Body of pancreas (tissue), 4 donors: ENCODE measurements around the gene ZCCHC7.

Experiments used
- POLR2A ChIP-seq, 3 donors: fragments of 450-650 bp; IDR thresholded peaks; one replicate each; pipeline ENCODE4 v1.6.1; 2016; ENCODE audit warnings: antibody characterized with exemption in 3 of 3, mild to moderate bottlenecking in 2 of 3
- TF ChIP-seq, protein P1 (sequence below), 7 experiments: fragments of 450-650 bp in 4 of 7; fragments of 200-600 bp in 3 of 7; sonication (generic) in 3 of 7; IDR thresholded peaks; one replicate each; pipeline ENCODE4 v1.5.1; 2016 to 2019; ENCODE audit warnings: antibody characterized with exemption in 7 of 7

- TF ChIP-seq, protein P1, sequence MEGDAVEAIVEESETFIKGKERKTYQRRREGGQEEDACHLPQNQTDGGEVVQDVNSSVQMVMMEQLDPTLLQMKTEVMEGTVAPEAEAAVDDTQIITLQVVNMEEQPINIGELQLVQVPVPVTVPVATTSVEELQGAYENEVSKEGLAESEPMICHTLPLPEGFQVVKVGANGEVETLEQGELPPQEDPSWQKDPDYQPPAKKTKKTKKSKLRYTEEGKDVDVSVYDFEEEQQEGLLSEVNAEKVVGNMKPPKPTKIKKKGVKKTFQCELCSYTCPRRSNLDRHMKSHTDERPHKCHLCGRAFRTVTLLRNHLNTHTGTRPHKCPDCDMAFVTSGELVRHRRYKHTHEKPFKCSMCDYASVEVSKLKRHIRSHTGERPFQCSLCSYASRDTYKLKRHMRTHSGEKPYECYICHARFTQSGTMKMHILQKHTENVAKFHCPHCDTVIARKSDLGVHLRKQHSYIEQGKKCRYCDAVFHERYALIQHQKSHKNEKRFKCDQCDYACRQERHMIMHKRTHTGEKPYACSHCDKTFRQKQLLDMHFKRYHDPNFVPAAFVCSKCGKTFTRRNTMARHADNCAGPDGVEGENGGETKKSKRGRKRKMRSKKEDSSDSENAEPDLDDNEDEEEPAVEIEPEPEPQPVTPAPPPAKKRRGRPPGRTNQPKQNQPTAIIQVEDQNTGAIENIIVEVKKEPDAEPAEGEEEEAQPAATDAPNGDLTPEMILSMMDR (IDR thresholded peaks at IDR 0.05) = no peak
- TF ChIP-seq POLR2A (IDR thresholded peaks at IDR 0.05) = no peak
These were observed 170.6 kb downstream of the ZCCHC7 start for GRCh38 chr9:37290940-37291485.
